MM.1S (cell line): ENCODE measurements around the gene NFAM1.

Source experiments
- EZH2 ChIP-seq: fragments of 300-600 bp; sonication (generic); optimal IDR thresholded peaks from 2 replicates; pipeline ENCODE3; 2017; ENCODE audit warnings: low read depth, mild to moderate bottlenecking, antibody characterized with exemption, low read length, mixed read lengths
- EZH2phosphoT487 ChIP-seq: fragments of 300-600 bp; sonication (generic); IDR thresholded peaks from 2 replicates; pipeline ENCODE4 v1.6.1; 2018; ENCODE audit warnings: antibody characterized with exemption, low read length

DNA sequence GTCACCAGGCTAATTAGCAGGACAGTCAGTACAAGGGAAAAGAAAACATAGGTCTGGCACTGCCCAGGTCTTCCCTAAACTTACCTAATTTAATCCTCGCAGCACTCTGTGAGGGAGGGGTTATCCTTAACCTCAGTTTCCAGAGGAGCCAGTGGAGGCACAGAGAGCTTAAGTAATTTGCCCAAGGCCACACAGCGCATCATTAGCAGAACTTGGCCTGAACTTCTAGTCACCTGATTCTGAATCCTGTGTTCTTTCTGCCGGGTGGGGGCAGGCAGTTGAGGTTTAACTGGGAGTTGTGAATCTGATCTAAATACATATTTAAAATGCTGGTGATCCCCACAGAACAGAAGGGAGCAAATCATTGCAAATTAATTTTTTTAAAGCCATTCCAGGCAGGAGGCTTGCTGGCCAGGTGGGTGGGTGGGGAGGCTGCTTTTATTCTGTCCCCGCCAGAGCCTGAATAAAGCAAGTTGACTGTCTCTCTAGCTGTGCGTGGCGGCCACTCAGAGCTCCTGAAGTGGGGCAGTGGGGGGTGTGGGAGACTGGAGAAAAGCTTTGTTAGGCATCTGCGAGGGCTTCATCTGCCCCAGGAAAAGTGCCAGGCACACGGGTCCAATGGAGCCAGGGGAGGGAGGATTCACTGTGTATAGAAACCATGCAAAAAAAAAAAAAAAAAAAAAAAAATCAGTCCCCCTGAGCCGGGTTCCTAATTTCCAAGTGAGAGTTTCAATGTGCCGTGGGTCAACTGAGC lies 66.1 kb downstream of the NFAM1 start:
- TF ChIP-seq EZH2 (no peak), EZH2phosphoT487 (no peak)
